ENCODE measurements around the gene HTR7.

Gene HTR7

DNA sequence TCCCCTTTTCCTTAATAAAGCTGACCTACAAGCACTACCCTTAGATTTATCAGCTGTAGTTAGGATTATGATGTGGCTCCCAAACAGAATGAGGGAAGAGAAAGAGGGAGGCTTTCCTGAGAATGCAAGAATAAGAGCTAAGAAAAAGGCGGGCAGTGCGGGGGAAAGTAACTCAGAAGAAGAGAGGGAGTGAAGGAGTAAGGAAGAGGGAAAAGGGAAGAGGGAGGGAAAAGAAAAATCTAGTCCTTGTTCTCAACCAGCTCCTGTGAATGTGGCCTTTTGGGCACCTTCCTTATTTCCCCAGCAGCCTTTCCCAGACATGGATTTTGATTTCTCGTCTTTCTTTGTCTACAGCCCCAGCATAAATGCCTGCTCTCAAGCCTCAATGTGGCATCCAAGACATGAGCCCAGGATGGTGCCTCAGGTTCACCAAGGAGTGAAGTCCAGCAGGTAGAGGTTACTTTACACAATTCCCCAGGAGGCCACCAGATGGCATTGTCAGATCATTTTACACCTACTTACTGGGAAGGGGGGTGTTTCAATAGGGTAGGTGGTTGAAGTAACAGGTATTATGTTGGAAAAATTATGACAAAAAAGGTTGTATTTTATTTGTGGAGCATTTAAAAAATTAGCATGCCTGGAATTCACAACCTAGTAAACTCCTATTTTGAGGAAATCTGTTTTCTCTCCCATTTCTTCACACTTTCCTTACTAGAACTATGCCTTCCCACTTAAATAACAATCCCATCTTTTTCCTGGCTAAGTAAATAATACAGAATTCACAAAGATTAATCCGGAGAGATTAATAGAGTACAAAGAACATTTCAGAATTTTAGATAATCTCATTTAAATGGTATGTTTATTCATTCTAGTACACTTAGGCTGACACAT, 106.5 kb downstream of the HTR7 start:
- DNase-seq (ENCODE audit: extremely low spot score, insufficient read length, low read depth) = no peak
- peak; percentile 86 for FAIRE-seq

DNA sequence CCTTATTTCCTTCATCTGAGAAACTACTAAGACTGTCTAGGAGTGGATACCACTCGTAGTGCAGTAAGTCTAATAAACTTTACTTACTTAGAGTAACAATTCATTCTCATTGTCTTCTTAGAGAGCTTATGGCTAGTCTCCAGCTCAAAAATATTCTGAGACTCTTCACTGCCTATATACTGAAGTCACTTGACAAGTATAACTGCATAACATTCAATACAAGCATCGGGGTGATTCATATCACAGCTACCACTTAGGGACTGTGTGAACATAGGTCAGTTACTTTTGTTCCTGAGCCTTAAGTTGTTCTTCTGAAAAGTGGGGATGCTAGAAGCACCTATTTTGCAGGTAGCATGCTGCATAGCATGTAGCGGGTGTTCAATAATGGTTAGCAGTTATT, 111.0 kb downstream of the HTR7 start:
- no peak for FAIRE-seq
- DNase-seq (ENCODE audit: extremely low spot score, insufficient read length, low read depth) = no peak

DNA sequence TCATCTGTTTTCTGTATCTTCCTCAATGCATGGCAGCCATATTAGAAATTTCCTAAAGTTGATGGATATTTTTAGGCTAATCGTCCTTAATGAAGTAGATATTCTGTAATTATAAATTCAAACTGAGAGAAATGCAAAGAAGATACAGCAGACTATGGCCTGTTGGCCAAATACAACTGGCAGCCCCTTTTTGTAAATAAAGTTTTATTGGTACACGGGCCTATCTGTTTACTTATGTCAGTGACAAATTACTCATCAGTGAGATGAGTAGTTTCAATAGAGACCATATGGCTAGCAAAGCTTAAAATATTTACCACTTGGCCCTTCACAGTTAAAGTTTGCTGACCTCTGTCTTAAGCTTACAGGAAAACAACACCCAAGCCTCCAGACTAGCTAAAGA, 112.3 kb downstream of the HTR7 start:
- FAIRE-seq = no peak
- DNase-seq (ENCODE audit: extremely low spot score, insufficient read length, low read depth) = no peak

DNA sequence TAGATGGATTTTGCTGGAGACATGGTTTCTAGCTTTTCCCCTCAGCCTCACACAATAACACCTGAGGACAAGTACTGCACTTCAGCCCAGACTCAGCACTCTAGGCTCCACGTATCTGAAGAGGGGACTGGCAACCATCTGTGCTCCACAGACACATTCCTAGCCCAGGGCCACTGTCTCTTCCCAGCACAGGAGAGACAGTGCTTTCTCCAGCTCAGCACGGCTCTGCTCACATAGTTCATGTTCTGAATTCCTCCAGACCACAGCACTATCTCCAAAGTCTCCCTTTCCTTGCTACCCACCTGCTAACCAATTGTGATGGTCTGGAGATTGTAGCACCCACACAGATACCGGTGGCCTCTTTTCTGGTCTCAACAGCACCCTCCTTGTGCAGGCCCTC, 114.5 kb downstream of the HTR7 start:
- DNase-seq (ENCODE audit: extremely low spot score, insufficient read length, low read depth) (no peak), FAIRE-seq (no peak)

DNA sequence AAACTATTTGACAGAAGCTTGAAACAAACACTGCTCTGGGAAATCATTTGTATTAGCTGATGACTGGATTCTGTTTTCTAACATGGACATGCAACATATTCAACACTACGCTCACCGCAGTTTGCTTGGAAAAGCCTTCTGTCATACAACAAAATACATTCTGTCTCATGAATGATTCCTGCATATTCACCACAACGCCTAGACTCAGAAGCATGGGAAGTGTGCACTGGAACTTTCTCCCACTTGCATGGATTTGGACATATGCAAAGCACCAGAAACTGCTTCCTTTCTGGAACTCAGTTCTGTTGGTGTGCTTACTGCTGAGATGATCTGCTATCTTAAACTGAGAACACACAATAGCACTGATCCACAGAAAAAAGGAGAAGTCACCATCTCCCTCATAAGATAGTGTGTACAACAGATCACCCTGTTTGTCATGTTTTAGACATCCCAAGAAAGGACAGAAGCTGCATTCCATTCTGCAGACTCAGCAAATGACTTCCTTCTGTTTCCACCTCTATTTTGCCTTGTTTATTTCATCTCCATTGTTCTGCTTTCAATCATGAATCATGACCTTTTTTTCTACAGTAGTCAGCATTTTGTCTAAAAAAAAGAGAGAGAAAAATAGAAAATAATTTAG, 115.8 kb downstream of the HTR7 start:
- DNase-seq (ENCODE audit: extremely low spot score, insufficient read length, low read depth) (no peak), FAIRE-seq (no peak)

DNA sequence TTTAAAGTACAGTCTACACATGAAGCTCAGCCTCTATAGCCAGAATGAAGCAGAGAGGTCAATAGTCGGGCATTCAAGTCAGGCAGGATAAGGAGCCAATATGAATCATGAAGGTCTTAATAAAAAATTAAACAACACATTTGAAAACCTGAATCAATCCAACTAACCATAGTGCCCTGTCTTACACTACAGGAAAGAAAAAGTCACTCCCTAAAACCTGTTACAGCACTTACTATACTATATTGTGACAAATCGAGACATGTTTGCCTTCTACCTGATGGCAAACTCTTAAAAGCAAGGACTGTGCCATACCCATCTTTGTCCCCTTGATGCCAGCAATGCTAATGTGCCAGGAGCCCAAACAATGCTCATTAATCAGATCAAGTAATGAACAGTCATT, 117.6 kb downstream of the HTR7 start:
- DNase-seq (ENCODE audit: extremely low spot score, insufficient read length, low read depth) = no peak
- FAIRE-seq = no peak

DNA sequence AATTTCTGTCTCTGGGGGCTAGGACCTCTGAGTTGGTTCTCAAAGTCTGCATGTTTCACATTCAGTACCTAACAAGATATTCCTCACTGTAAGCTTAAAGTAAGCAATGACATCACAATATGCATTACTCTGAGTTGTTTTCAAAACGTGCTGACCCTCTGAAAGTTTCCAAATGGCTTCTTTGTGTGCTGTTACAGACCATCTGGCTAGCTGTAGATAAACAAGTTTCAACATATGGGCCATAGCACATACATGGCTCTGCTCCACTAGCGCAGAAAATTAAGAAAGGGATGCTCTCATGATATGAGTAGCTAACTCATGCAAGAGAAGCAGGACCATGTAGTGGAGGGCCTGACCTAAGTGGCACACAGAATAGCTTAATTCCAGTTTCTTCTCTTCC, 119.0 kb downstream of the HTR7 start:
- FAIRE-seq = no peak
- DNase-seq (ENCODE audit: extremely low spot score, insufficient read length, low read depth) = no peak

DNA sequence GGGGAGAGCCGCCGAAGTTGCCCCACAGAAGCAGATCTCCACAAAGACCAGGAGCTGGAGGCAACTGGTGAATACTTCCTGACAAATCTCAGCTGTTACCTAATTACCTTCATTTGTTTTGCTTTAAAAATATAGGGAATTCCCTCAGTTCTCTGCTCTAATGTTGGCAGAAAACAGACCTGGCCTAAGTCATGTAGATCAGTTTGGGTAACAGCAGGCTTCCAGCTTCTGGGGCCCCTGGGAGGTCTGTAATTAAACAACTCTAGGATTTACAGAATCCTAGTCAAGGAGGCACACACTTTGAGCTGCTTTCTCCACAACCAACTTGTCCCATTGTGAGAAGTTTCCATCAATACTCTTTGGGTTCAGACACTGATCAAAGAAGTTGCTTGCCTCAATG, 123.4 kb downstream of the HTR7 start:
- no peak for DNase-seq (ENCODE audit: extremely low spot score, insufficient read length, low read depth)
- no peak for FAIRE-seq

DNA sequence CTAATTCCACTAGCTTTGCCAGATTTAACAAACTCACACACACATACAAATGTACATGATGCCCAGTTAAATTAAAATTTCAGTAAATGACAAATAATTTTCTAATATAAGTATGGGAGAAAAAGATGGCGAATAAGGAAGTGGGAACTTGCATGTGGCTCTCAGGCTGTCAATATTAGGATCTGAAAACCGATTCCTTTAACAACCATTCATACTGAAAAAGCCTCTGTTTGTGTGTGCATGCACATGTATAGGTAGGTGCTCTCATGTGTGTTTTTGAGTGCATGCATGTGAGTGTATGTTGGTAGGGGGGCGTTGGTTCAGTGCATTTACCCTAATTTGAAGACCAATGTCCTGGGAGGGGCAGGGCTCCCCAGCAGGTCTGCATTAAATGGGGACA, 125.3 kb downstream of the HTR7 start:
- no peak for FAIRE-seq
- no peak for DNase-seq (ENCODE audit: extremely low spot score, insufficient read length, low read depth)

DNA sequence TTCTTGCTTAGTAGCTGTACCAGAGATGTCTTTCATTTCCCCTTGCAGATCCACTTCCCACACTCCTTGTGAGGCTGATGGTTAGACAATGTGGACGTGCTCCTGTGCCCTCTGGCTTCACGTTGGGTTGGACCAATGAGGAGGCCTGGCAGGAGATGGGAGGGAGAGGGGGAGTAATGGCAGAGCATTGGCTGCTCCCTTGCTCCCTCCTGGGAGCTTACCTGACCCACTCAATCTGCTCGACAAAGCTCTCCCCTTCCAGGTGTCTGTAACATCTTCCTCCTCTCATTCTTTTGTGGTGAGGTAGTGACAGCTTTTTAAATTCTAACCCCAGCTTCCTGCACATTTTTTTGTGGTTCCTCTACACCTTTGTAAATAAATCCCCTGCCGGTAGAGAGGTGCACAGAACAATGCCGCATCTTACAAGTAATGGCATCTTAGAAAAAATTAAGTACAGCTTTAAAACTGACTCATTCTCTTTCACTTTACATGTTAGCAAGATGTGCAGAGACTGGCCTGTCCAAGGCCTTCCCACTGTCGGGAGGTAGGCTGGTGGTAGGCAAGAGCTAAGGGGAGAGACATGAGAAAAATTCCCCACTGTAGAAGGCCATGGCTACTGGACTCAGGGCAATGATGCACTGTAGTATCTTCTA, 134.3 kb downstream of the HTR7 start:
- FAIRE-seq = no peak
- no peak for DNase-seq (ENCODE audit: extremely low spot score, insufficient read length, low read depth)

DNA sequence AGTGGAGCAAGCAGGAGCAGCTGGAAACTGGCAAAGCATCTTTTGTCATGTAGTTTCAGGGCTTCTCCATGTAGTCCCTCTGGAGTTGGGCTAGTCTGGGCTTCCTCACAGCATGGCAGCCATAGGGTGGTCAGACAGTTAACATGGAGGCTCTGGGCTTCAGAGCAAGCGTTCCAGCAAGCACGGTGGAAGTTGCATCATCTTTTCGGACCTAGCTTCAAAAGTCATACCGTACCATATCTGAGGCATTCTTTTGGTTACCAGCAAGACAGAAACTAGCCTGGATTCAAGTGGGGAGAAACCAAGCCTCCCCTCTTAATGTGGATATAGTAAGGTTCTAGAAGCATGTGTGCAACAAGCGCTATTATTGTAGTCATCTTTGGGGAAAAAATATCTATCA, 135.0 kb downstream of the HTR7 start:
- DNase-seq (ENCODE audit: extremely low spot score, insufficient read length, low read depth) (no peak), FAIRE-seq (no peak)

DNA sequence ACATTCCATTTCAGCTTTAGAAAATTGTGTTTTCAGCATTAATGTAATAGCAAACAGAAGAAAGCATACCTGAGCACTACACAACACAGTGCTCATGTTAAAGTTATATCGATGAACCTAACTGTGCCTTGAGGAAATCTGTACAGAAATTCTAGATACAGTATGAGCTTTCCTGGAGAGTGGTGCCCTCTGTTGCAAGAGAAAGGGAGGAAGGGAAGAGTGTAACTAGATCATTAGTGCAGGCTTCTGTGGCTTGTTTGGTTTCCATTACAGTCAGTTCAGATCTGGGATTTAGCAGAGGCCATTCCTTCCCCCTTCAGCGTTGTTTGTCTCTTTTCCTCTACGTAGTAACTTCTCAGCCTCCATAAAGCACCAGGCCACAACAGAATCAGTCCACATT, 139.7 kb downstream of the HTR7 start:
- no peak for FAIRE-seq
- DNase-seq (ENCODE audit: extremely low spot score, insufficient read length, low read depth) = no peak

DNA sequence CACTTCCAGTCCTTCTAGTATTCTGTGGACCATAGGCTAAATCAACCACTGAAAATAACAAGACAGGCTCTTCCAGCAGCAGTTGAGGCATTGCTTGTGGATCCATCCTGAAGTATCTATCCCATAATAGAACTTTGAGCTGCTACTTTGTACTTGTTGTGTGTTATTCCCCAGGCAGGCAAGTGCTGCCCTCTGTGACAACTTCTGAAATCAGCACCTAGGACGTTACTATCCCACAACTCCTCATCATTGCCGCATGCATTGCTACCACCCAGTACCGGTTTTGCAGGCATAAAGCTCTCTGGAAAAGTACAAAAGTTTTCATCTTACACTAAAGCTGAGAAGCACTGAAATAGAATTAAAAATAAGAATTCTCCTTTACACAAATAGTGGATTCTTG, 145.3 kb downstream of the HTR7 start:
- DNase-seq (ENCODE audit: extremely low spot score, insufficient read length, low read depth) (no peak), FAIRE-seq (no peak)

DNA sequence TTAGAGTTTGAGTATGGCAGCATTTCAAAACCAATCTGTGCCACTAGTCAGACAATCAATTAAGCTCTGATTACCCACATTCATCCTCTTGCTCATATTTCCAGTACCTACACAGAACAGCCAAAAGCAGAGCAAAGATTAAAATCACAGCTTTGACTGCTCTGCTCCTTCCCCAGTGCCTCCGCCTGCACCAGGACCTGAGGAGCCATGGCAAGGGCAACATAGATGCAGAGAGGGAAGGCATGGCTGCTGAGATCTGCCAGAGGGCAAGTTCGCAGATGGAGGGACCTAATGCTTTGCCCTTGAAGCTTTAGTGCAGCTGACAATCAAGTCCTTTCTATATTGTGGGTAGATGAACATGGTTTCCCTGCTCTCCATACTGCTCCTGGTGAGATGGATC, 148.1 kb downstream of the HTR7 start:
- FAIRE-seq = no peak
- no peak for DNase-seq (ENCODE audit: extremely low spot score, insufficient read length, low read depth)

DNA sequence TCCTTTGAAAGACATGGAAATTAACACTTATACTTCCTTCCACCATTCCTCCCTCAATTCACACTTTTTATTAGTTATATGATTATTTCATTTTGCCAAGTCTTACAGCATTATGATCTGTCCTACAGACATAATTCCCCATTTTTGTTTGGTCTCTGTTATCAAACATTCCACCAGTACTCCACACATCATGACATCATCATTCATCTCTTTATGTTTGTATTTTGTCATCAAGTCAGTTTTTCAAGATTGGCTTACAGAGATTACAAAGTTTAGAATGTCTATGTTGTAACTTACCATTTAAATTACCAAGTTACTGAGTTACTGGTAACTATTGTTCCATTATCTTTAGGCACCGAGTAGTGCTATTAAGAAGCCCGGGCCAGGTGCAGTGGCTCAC, 150.2 kb downstream of the HTR7 start:
- no peak for FAIRE-seq

DNA sequence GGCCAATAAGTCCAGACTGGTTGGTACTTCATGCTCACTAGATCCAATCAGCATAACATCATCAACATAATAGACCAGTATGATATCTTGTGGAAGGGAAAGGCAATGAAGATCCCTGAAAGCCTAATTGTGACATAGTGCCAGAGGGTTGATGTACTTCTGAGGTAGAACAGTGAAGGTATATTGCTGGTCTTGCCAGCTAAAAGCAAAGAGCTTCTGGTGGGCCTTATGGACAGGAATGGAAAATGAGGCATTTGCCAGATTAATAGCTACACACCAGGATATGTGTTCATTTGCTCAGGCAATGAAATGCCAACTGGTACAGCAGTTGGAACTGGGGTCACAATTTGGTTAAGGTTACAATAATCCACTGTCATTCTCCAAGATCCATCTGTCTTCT, 156.4 kb downstream of the HTR7 start:
- no peak for FAIRE-seq

More for the DNA sequence above, 150.2 kb downstream of the HTR7 start:
- DNase-seq (ENCODE audit: extremely low spot score, insufficient read length, low read depth) = no peak

DNA sequence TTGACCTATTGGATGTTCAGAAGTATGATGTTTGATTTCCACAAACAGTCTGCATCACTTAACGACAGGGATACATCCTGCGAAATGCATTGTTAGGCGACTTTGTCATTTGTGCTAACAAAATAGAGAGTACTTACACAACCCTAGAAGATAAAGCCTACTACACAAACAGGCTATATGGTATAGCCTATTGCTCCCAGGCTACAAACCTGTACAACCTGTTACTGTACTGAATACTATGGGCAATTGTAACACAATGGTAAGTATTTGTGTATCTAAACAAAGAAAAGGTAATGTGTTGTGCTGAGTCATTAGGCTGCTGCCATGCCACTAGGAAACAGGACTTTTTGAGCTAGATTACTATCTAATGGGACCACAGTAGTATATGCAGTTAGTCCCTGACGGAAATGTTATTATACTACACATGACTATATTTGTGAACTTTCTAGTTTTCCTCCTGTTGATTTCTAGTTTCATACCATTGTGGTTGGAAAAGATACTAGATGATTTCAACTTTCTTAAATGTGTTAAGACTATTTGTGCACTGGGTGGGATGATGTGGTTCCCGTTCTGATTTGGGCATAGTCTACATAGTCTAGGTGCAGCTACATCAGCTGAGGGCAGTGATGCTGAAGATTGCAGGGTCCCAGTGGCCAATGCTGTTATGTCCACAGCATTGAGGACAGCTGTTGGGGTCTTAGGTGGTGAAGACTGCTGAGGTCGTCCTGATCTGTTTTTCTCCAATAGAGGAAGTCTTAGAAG, 161.7 kb downstream of the HTR7 start:
- no peak for DNase-seq (ENCODE audit: extremely low spot score, insufficient read length, low read depth)
- no peak for FAIRE-seq

More for the DNA sequence above, 156.4 kb downstream of the HTR7 start:
- DNase-seq (ENCODE audit: extremely low spot score, insufficient read length, low read depth) = no peak

All from GM18507 (cell line).